ENCODE data around the gene HERC4. TPM values are rescaled to one million over a fixed set of nuclear protein-coding genes. Genes with fewer than 3 reads are reported as not detected.

The HERC4 gene
- total and polyA plus RNA-seq, 4 donors, result 7.3 to 53.2 (median 16.0) TPM

DNA sequence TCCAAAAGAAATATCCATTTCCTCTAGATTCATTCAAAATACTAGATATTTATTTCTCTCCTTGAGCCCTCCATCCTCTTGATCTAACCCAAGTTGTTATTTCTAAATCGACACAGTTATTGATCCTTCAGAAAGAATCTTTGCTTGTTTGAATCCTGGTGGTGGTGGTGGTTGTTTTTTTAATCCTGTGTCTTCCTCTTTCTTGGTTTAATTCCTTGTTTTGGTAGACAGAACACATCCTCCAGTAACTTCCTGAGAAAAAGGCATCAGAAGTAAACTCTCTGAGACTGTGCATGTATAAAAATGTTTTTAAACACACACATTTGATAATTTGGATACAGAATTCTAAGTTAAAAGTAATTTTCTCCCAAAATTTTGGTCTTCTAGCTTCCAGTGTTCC, 140.7 kb downstream of the HERC4 start:
- Histone ChIP-seq H3K27me3 (ENCODE audit: control insufficient read depth in 4 of 4, insufficient read depth in 4 of 4, low read length in 3 of 4) (no peaks in the 10 kb centered on the region), H3K9me3 (ENCODE audit: control insufficient read depth in 4 of 4, low read length in 3 of 4) (no peaks in the 10 kb centered on the region), H3K36me3 (ENCODE audit: control insufficient read depth in 4 of 4, insufficient read depth in 3 of 4, low read depth in 1 of 4, low read length in 3 of 4) (peaks cover 7 to 33% (median 19%) of the 10 kb centered on the region in 4 donors), H3K4me1 (ENCODE audit: control insufficient read depth in 4 of 4, insufficient read depth in 4 of 4, low read length in 3 of 4) (no peaks in the 10 kb centered on the region), H3K4me3 (ENCODE audit: low read depth in 1 of 3, low read length in 3 of 3) (no peak overlapping the region), H3K9ac (ENCODE audit: low read depth in 1 of 2, low read length in 2 of 2) (no peak overlapping the region), H3K27ac (ENCODE audit: low read depth in 1 of 2, low read length in 2 of 2) (no peak overlapping the region)
- 74% methylated on average over 1 of the region's 1 CpG for WGBS
- DNase-seq (ENCODE audit: low spot score), result no peak
- TF ChIP-seq JUND (IDR thresholded peaks at IDR 0.05), result no peak
- TF ChIP-seq TAF1 (conservative IDR thresholded peaks at IDR 0.05), result no peak
- TF ChIP-seq, protein P1, sequence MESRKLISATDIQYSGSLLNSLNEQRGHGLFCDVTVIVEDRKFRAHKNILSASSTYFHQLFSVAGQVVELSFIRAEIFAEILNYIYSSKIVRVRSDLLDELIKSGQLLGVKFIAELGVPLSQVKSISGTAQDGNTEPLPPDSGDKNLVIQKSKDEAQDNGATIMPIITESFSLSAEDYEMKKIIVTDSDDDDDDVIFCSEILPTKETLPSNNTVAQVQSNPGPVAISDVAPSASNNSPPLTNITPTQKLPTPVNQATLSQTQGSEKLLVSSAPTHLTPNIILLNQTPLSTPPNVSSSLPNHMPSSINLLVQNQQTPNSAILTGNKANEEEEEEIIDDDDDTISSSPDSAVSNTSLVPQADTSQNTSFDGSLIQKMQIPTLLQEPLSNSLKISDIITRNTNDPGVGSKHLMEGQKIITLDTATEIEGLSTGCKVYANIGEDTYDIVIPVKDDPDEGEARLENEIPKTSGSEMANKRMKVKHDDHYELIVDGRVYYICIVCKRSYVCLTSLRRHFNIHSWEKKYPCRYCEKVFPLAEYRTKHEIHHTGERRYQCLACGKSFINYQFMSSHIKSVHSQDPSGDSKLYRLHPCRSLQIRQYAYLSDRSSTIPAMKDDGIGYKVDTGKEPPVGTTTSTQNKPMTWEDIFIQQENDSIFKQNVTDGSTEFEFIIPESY (IDR thresholded peaks at IDR 0.05), result no peak
- TF ChIP-seq HNF4A (conservative IDR thresholded peaks at IDR 0.05), result no peak
- TF ChIP-seq SP1 (IDR thresholded peaks at IDR 0.05), result no peak
- no peak for TF ChIP-seq FOXA2 (IDR thresholded peaks at IDR 0.05)
- TF ChIP-seq CTCF (IDR thresholded peaks at IDR 0.05; ENCODE audit: low read depth, low read length, missing input control), result no peak
- no peak for TF ChIP-seq FOXA1 (IDR thresholded peaks at IDR 0.05)
- TF ChIP-seq YY1 (IDR thresholded peaks at IDR 0.05), result no peak
- TF ChIP-seq EGR1 (IDR thresholded peaks at IDR 0.05; ENCODE audit: low read depth in 2 of 2), result no peak
- TF ChIP-seq REST (IDR thresholded peaks at IDR 0.05), result no peak
- no peak for TF ChIP-seq MAX (IDR thresholded peaks at IDR 0.05)
- TF ChIP-seq HNF4G (IDR thresholded peaks at IDR 0.05), result no peak
- TF ChIP-seq RXRA (IDR thresholded peaks at IDR 0.05), result no peak
- TF ChIP-seq RAD21 (IDR thresholded peaks at IDR 0.05), result no peak
- no peak for TF ChIP-seq NR2F2 (IDR thresholded peaks at IDR 0.05)
- no peak for TF ChIP-seq GABPA (IDR thresholded peaks at IDR 0.05 in 1 of 2, conservative IDR thresholded peaks at IDR 0.05 in 1 of 2)
- TF ChIP-seq, protein P2, sequence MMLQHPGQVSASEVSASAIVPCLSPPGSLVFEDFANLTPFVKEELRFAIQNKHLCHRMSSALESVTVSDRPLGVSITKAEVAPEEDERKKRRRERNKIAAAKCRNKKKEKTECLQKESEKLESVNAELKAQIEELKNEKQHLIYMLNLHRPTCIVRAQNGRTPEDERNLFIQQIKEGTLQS (IDR thresholded peaks at IDR 0.05), result no peak
